HFFc6 (cell line): ENCODE data around the gene SLC22A23. TPM values are rescaled to one million over a fixed set of nuclear protein-coding genes. Genes with fewer than 3 reads are reported as not detected.

Experiments used
- DNase-seq: peaks from one replicate; pipeline ENCODE4 v3.0.0-alpha.2; 2018
- H3K27ac Mint-ChIP-seq: 2 replicates; pipeline ENCODE4 v1.8.0; 2020; ENCODE audit warnings: mild to moderate bottlenecking, mixed read lengths
- H3K27me3 Mint-ChIP-seq: 2 replicates; pipeline ENCODE4 v1.8.0; 2021; ENCODE audit warnings: mild to moderate bottlenecking, moderate library complexity, mixed read lengths; ENCODE audit not compliant: insufficient read depth
- H3K36me3 Mint-ChIP-seq: 2 replicates; pipeline ENCODE4 v1.8.0; 2021; ENCODE audit warnings: low read depth, mixed read lengths
- H3K4me1 Mint-ChIP-seq: 2 replicates; pipeline ENCODE4 v1.8.0; 2020; ENCODE audit warnings: low read depth, mixed read lengths
- H3K4me3 Mint-ChIP-seq: 2 replicates; pipeline ENCODE4 v1.8.0; 2020; ENCODE audit warnings: mild to moderate bottlenecking, moderate library complexity, mixed read lengths
- H3K9me3 Mint-ChIP-seq: 2 replicates; pipeline ENCODE4 v1.8.0; 2020; ENCODE audit warnings: mild to moderate bottlenecking, mixed read lengths
- CTCF ChIP-seq: fragments of 200-600 bp; sonication (generic); IDR thresholded peaks from 2 replicates; pipeline ENCODE4 v1.5.0; 2021; ENCODE audit warnings: antibody characterized with exemption, mild to moderate bottlenecking
- total RNA-seq, 6 experiments: library from RNA; stranded (reverse); fragmentation: NEBNext Ultra II Directional; extraction: Animal tissue kit (Norgen Biotek cat#: 25700); gene quantifications; 2 replicates in 1 of 6; 3 replicates in 5 of 6; pipeline ENCODE4 v1.2.3, GENCODE V29; 2021

Gene SLC22A23
- total RNA-seq, 6 experiments from 2014 or later: 0.10 to 0.55 (median 0.21) TPM

DNA sequence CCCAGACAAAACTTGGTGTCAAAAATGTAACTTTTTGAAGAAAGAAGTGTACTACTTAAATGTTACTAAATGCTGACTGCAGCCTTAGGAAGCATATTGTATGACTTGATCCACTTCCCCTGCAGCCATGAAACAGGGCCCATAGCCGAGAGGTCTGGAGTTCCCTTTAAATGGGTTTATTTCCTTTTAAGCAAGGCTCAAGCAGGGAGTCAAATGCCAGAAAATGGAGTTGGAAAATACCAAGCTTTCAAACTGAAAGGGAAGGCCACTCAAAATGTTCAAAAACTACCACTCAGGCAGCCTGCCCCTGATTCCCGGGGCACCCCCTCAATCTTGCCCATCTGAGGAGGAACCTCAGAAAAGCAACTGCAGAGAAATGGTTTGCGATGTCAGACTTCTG is 43.3 kb downstream of the SLC22A23 start:
- no peak for TF ChIP-seq CTCF
- H3K4me1 Mint-ChIP-seq: no peaks in the 10 kb centered on the region
- DNase-seq: no peak
- H3K27ac Mint-ChIP-seq: no peak overlapping the region
- H3K4me3 Mint-ChIP-seq: no peak overlapping the region
- H3K27me3 Mint-ChIP-seq: peaks cover 32% of the 10 kb centered on the region
- no peaks in the 10 kb centered on the region for H3K9me3 Mint-ChIP-seq
- H3K36me3 Mint-ChIP-seq: no peaks in the 10 kb centered on the region

DNA sequence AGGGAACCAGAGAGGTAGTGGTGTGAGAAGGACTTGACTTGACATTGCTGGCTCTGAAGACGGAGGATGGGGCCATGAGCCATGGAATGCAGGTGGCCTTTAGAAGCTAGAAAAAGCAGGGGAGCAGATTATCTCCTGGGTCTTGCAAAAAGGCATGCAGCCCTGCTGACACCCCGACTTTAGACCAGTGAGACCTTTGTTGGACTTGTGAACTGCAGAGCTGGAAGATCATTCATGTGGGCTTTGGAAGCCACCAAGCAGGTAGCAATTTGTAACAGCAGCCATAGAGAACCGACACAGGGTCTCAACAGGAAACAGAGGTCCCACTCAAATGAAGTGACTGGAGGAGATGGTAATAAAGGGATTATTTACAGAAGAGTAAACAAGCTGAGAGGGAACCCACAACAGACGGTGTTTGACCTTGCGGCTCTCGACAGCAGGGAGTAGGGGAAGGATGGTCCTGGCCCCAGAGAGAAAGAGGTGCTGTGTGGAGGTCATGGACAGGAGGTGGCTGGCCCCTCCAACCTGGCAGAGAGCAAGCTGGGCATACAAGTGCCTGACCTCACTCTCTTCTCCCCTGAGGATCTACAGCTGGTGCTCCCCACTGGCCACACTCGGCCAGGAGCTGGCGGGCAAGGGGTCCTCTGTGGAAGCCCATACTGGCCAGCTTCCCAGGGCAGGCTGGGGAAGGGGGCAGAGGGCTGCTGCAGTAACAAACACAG is 43.9 kb downstream of the SLC22A23 start:
- no peaks in the 10 kb centered on the region for H3K4me1 Mint-ChIP-seq
- no peak overlapping the region for H3K4me3 Mint-ChIP-seq
- H3K36me3 Mint-ChIP-seq: no peaks in the 10 kb centered on the region
- H3K27ac Mint-ChIP-seq: no peak overlapping the region
- DNase-seq: no peak
- H3K27me3 Mint-ChIP-seq: peaks cover 27% of the 10 kb centered on the region
- no peaks in the 10 kb centered on the region for H3K9me3 Mint-ChIP-seq
- TF ChIP-seq CTCF: no peak

GRCh38 chr6:3411967-3412778 is 44.7 kb downstream of the SLC22A23 start:
- Mint-ChIP-seq H3K27ac (no peak overlapping the region), H3K4me1 (no peaks in the 10 kb centered on the region), H3K4me3 (no peak overlapping the region), H3K36me3 (no peaks in the 10 kb centered on the region), H3K9me3 (no peaks in the 10 kb centered on the region), H3K27me3 (peaks cover 22% of the 10 kb centered on the region)
- TF ChIP-seq CTCF: no peak
- no peak for DNase-seq

GRCh38 chr6:3410385-3411360 is 46.2 kb downstream of the SLC22A23 start:
- Mint-ChIP-seq H3K36me3 (no peaks in the 10 kb centered on the region), H3K9me3 (no peaks in the 10 kb centered on the region), H3K27ac (no peak overlapping the region), H3K4me3 (no peak overlapping the region), H3K27me3 (peaks cover 16% of the 10 kb centered on the region), H3K4me1 (no peaks in the 10 kb centered on the region)
- DNase-seq: peak; percentile 46
- TF ChIP-seq CTCF: peak; percentile 96

- DNase-seq: no peak
- H3K27ac Mint-ChIP-seq: no peak overlapping the region
Observed at GRCh38 chr6:3409699-3410384, 47.0 kb downstream of the SLC22A23 start.

More at GRCh38 chr6:3409699-3410384, 47.0 kb downstream of the SLC22A23 start:
- H3K36me3 Mint-ChIP-seq: no peaks in the 10 kb centered on the region
- H3K4me3 Mint-ChIP-seq: no peak overlapping the region
- H3K27me3 Mint-ChIP-seq: peaks cover 8% of the 10 kb centered on the region
- no peaks in the 10 kb centered on the region for H3K9me3 Mint-ChIP-seq
- no peaks in the 10 kb centered on the region for H3K4me1 Mint-ChIP-seq
- TF ChIP-seq CTCF: no peak
